A549 (cell line): Measurements from ENCODE around the gene TMEM59L. TPM values are rescaled to one million over a fixed set of nuclear protein-coding genes. Genes with fewer than 3 reads are reported as not detected.
A peak's percentile ranks its signal among the peaks of the same experiment; 100 is the strongest.

Source experiments
- ATAC-seq, 2 experiments: fragments of 200-7000 bp in 1 of 2; fragments of >200 bp in 1 of 2; cut with Nextera tagmentation in 1 of 2; cut with Tn5 transposase in 1 of 2; 3 replicates each; pipeline versions ENCODE4 v1.8.0 to v1.9.1; 2018 to 2020; ENCODE audit warnings: mild to moderate bottlenecking in 1 of 2, moderate library complexity in 1 of 2
- CTCF ChIA-PET: fragments of 300-600 bp; sonication (Branson Sonifier 250); formaldehyde crosslinking; extraction: SDS; loops from one replicate; lab custom pipeline; 2021; ENCODE audit warnings: antibody characterized with exemption, inconsistent platforms; lab: Yijun Ruan, JAX
- POLR2A ChIA-PET: fragments of 350-600 bp; formaldehyde crosslinking; extraction: SDS; loops from one replicate; lab custom pipeline; 2021; ENCODE audit warnings: antibody characterized with exemption, inconsistent platforms; lab: Yijun Ruan, JAX
- DNase-seq, 2 experiments: peaks; one replicate each; pipeline versions ENCODE4 v3.0.0 to v3.0.0-alpha.2; 2011 to 2016; ENCODE audit warnings: low read depth in 1 of 2, low spot score in 1 of 2
- FAIRE-seq: peaks from 2 replicates; lab custom pipeline; 2011; peaks lifted over from hg19 to GRCh38; lab: Jason Lieb, UNC
- H3K27ac ChIP-seq, 2 experiments: fragments of >200 bp; sonication (Bioruptor Twin); formaldehyde crosslinking; 3 replicates each; pipeline ENCODE4 v1.5.1; 2016 to 2017
- H3K4me1 ChIP-seq: fragments of >200 bp; sonication (Bioruptor Twin); formaldehyde crosslinking; 3 replicates; pipeline ENCODE4 v1.6.1; 2016
- H3K4me2 ChIP-seq: fragments of >200 bp; sonication (Bioruptor Twin); formaldehyde crosslinking; 3 replicates; pipeline ENCODE4 v1.6.1; 2016
- H3K4me3 ChIP-seq: fragments of >200 bp; sonication (Bioruptor Twin); formaldehyde crosslinking; 3 replicates; pipeline ENCODE4 v1.5.1; 2016
- H3K9me3 ChIP-seq: fragments of >200 bp; sonication (Bioruptor Twin); formaldehyde crosslinking; 3 replicates; pipeline ENCODE4 v1.6.1; 2016
- BCL3 ChIP-seq: fragments of >200 bp; sonication (Bioruptor Twin); formaldehyde crosslinking; IDR thresholded peaks from 3 replicates; pipeline ENCODE4 v1.6.1; 2016
- CBX8 ChIP-seq: fragments of 200-600 bp; sonication (generic); IDR thresholded peaks from 2 replicates; pipeline ENCODE4 v1.6.1; 2016
- CHD4 ChIP-seq: fragments of 200-600 bp; sonication (generic); IDR thresholded peaks from 2 replicates; pipeline ENCODE4 v1.6.1; 2016; ENCODE audit warnings: antibody characterized with exemption, mild to moderate bottlenecking, borderline replicate concordance
- EHF ChIP-seq: fragments of 250-450 bp; sonication (Bioruptor Pico); IDR thresholded peaks from 2 replicates; pipeline ENCODE4 v1.5.0; 2020; ENCODE audit warnings: mild to moderate bottlenecking
- FOSB ChIP-seq: fragments of 250-450 bp; sonication (Bioruptor Pico); IDR thresholded peaks from 2 replicates; pipeline ENCODE4 v1.5.0; 2020; ENCODE audit warnings: mild to moderate bottlenecking, moderate library complexity
- FOSL2 ChIP-seq, 2 experiments: fragments of 450-650 bp in 1 of 2; fragments of >200 bp in 1 of 2; sonication (Bioruptor Twin) in 1 of 2; formaldehyde crosslinking; IDR thresholded peaks; 2 replicates each; pipeline versions ENCODE4 v1.5.0 to v1.6.1; 2016 to 2020; ENCODE audit warnings: mild to moderate bottlenecking in 1 of 2, moderate library complexity in 1 of 2
- HOXB13 ChIP-seq: fragments of 250-450 bp; sonication (Bioruptor Pico); IDR thresholded peaks from 2 replicates; pipeline ENCODE4 v1.5.0; 2020; ENCODE audit warnings: low read depth, mild to moderate bottlenecking, moderate library complexity
- HOXB5 ChIP-seq: fragments of 250-450 bp; sonication (Bioruptor Pico); IDR thresholded peaks from 2 replicates; pipeline ENCODE4 v1.5.0; 2020; ENCODE audit warnings: mild to moderate bottlenecking, moderate library complexity
- JUN ChIP-seq, 2 experiments: fragments of >200 bp; sonication (Bioruptor Twin); formaldehyde crosslinking; IDR thresholded peaks; 2 replicates in 1 of 2; 3 replicates in 1 of 2; pipeline ENCODE4 v1.6.1; 2016 to 2017
- MAZ ChIP-seq: fragments of 150-350 bp; IDR thresholded peaks from 2 replicates; pipeline ENCODE4 v1.6.1; 2014; ENCODE audit warnings: antibody characterized with exemption, low read depth, low read length, borderline replicate concordance
- NR3C1 ChIP-seq: fragments of >200 bp; sonication (Bioruptor Twin); formaldehyde crosslinking; IDR thresholded peaks from 3 replicates; pipeline ENCODE4 v1.6.1; 2017
- PBX3 ChIP-seq: IDR thresholded peaks from 2 replicates; pipeline ENCODE4 v1.6.1; 2012
- POLR2A ChIP-seq: IDR thresholded peaks from 2 replicates; pipeline ENCODE4 v1.6.1; 2012; ENCODE audit warnings: mild to moderate bottlenecking, low read length
- RCOR1 ChIP-seq: fragments of 150-350 bp; IDR thresholded peaks from 2 replicates; pipeline ENCODE4 v1.6.1; 2014; ENCODE audit warnings: antibody characterized with exemption, low read length, low read depth
- SREBF2 ChIP-seq: fragments of 450-650 bp; IDR thresholded peaks from 2 replicates; pipeline ENCODE4 v1.6.1; 2014; ENCODE audit warnings: mild to moderate bottlenecking, moderate library complexity
- USF2 ChIP-seq: fragments of 450-650 bp; IDR thresholded peaks from 2 replicates; pipeline ENCODE4 v1.6.1; 2014; ENCODE audit warnings: antibody characterized with exemption
- ZNF302 ChIP-seq: fragments of 250-450 bp; sonication (Bioruptor Pico); IDR thresholded peaks from 2 replicates; pipeline ENCODE4 v1.9.0; 2021; ENCODE audit warnings: inconsistent platforms, mild to moderate bottlenecking, moderate library complexity
- ZSCAN20 ChIP-seq: fragments of 250-450 bp; sonication (Bioruptor Pico); IDR thresholded peaks from 2 replicates; pipeline ENCODE4 v1.8.0; 2022; ENCODE audit warnings: mild to moderate bottlenecking, moderate library complexity
- WGBS: methylation state at CpG from one replicate; pipeline ENCODE4 v1.1.6; 2017; ENCODE audit errors: missing lambda C conversion rate; 5-methylcytosine and 5-hydroxymethylcytosine counted together
- polyA plus RNA-seq, 4 experiments: library from polyadenylated mRNA; depleted of rRNA in 3 of 4; stranded (reverse); fragments of >200 nt; fragmentation: RNase III in 1 of 4; extraction: RNeasy Plus Mini Kit Qiagen cat#74134 plus additional on column Dnase treatment in 1 of 4; gene quantifications; 2 replicates in 3 of 4; 3 replicates in 1 of 4; pipeline ENCODE4 v1.2.3, GENCODE V29; 2011 to 2017
- TF ChIP-seq, protein P1 (sequence below): fragments of >200 bp; sonication (Bioruptor Twin); formaldehyde crosslinking; IDR thresholded peaks from 2 replicates; pipeline ENCODE4 v1.6.1; 2016
- TF ChIP-seq, protein P2 (sequence below): fragments of 250-450 bp; sonication (Bioruptor Pico); IDR thresholded peaks from 2 replicates; pipeline ENCODE4 v1.5.0; 2021; ENCODE audit warnings: mild to moderate bottlenecking, moderate library complexity, borderline replicate concordance

The TMEM59L gene
- polyA plus RNA-seq, 2 of the 4 experiments (the other 2 are of a cell fraction): 0.94 to 4.6 TPM

DNA sequence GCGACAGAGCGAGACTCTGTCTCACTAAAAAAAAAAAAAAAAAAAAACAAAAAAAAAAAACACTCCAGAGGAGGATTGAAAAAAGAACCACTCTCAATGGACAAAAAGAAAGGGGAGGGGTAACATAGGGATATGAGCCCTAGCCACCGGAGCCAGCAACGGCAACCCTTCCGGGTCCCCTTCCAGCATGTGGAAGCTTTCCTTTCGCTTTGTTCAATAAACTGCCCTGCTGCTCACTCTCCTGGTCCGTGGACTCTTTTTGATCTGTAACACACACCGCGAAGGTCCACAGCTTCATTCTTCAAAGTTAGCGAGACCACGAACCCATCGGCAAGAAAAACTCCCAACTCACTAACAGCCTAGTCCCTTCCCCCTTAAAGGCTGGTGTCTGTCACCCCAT lies 25.1 kb upstream of the TMEM59L start:
- Histone ChIP-seq H3K4me2 (peak overlapping the region; percentile 100; the same call in 1 of the 3 replicates), H3K9me3 (no peaks in the 10 kb centered on the region), H3K27ac (no peak overlapping the region; a peak in 1 of 6 replicates), H3K4me3 (no peak overlapping the region), H3K4me1 (peaks cover 8% of the 10 kb centered on the region; the same call in 1 of the 3 replicates)
- FAIRE-seq: no peak
- DNase-seq: no peak
- POLR2A ChIA-PET: interaction anchor here (3.1 kb wide), 1 partner anchor 15 kb away, joined by 31 read pairs; the partner anchor contains the start of gene UBA52
- TF ChIP-seq HOXB5 (CRISPR knock-in tag): no peak
- 94% methylated on average over 12 of the region's 12 CpGs for WGBS
- ATAC-seq: no peak
- CTCF ChIA-PET: interaction anchor here (0.9 to 3.6 kb wide), 15 partner anchors 8 to 261 kb away, joined by 3 to 22 read pairs (median 7); partner anchors contain the start of genes FKBP8 and UBA52

GRCh38 chr19:18587962-18588610 lies 24.6 kb upstream of the TMEM59L start:
- Histone ChIP-seq H3K27ac (peak overlapping the region; percentile 100), H3K4me2 (peak overlapping the region; percentile 100), H3K4me3 (peak overlapping the region; percentile 96), H3K4me1 (peaks cover 8% of the 10 kb centered on the region; the same call in 1 of the 3 replicates), H3K9me3 (no peaks in the 10 kb centered on the region)
- CTCF ChIA-PET: interaction anchor here (0.7 to 3.6 kb wide), 24 partner anchors 8 to 261 kb away, joined by 3 to 22 read pairs (median 6); partner anchors contain the start of genes FKBP8 and UBA52
- ATAC-seq: peak in 1 of 2 experiments; percentile 4; a peak in 1 of 6 replicates
- no peak for TF ChIP-seq POLR2A
- TF ChIP-seq MAZ: no peak
- TF ChIP-seq, protein P1, sequence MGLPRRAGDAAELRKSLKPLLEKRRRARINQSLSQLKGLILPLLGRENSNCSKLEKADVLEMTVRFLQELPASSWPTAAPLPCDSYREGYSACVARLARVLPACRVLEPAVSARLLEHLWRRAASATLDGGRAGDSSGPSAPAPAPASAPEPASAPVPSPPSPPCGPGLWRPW: no peak
- TF ChIP-seq HOXB13 (CRISPR knock-in tag): no peak
- TF ChIP-seq ZSCAN20 (CRISPR knock-in tag): no peak
- no peak for TF ChIP-seq RCOR1
- TF ChIP-seq, protein P2, sequence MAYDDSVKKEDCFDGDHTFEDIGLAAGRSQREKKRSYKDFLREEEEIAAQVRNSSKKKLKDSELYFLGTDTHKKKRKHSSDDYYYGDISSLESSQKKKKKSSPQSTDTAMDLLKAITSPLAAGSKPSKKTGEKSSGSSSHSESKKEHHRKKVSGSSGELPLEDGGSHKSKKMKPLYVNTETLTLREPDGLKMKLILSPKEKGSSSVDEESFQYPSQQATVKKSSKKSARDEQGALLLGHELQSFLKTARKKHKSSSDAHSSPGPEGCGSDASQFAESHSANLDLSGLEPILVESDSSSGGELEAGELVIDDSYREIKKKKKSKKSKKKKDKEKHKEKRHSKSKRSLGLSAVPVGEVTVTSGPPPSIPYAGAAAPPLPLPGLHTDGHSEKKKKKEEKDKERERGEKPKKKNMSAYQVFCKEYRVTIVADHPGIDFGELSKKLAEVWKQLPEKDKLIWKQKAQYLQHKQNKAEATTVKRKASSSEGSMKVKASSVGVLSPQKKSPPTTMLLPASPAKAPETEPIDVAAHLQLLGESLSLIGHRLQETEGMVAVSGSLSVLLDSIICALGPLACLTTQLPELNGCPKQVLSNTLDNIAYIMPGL (CRISPR knock-in tag): no peak
- TF ChIP-seq HOXB5 (CRISPR knock-in tag): no peak
- TF ChIP-seq NR3C1: no peak
- TF ChIP-seq JUN (IDR thresholded peaks at IDR 0.05): no peak
- no peak for TF ChIP-seq FOSL2 (IDR thresholded peaks at IDR 0.05)
- no peak for TF ChIP-seq FOSL2 (CRISPR knock-in tag; IDR thresholded peaks at IDR 0.05)
- no peak for TF ChIP-seq PBX3
- TF ChIP-seq EHF (CRISPR knock-in tag): no peak
- TF ChIP-seq SREBF2: no peak
- TF ChIP-seq CHD4: no peak
- no peak for TF ChIP-seq ZNF302 (CRISPR knock-in tag)
- TF ChIP-seq FOSB (CRISPR knock-in tag): no peak
- TF ChIP-seq BCL3: no peak
- no peak for TF ChIP-seq CBX8
- no peak for TF ChIP-seq USF2
- POLR2A ChIA-PET: interaction anchor here (3.1 kb wide), 1 partner anchor 16 kb away, joined by 31 read pairs; the partner anchor contains the start of gene UBA52
- no peak for DNase-seq
- 34% methylated on average over 16 of the region's 16 CpGs for WGBS
- no peak for FAIRE-seq
